Measurements from ENCODE around the gene GTF2H1. TPM values are rescaled to one million over a fixed set of nuclear protein-coding genes. Genes with fewer than 3 reads are reported as not detected.

Gene GTF2H1
- total and polyA plus RNA-seq, 9 of the 15 experiments (the other 6 are each of a cell fraction or from before 2014, with no cell fraction given): 56.9 to 126 (median 92.1) TPM

DNA sequence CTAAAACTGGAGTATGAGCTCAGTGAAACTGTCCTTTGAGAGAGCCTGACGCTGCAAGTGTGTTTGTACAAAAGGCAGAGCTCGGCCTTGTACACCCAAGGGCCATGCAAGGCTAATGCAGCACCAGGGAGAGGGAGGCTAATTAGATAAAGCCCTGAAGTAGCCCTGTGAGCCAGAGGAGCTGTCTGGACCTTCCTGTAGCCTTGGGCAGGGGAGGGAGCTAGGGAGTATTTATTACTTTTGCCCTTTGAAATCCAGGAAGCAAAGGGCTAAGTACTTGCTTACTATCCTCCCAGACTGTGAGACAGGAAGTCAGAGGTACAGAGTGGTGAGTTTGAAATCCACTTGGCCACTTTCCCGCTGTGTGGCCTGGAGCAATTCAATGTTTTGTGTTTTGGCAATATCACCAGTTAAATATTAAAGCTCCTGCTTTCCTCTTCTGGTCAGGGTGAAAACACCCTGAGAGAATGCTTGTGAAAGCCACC lies 61.8 kb downstream of the GTF2H1 start (continued):
- TF ChIP-seq, protein P1, sequence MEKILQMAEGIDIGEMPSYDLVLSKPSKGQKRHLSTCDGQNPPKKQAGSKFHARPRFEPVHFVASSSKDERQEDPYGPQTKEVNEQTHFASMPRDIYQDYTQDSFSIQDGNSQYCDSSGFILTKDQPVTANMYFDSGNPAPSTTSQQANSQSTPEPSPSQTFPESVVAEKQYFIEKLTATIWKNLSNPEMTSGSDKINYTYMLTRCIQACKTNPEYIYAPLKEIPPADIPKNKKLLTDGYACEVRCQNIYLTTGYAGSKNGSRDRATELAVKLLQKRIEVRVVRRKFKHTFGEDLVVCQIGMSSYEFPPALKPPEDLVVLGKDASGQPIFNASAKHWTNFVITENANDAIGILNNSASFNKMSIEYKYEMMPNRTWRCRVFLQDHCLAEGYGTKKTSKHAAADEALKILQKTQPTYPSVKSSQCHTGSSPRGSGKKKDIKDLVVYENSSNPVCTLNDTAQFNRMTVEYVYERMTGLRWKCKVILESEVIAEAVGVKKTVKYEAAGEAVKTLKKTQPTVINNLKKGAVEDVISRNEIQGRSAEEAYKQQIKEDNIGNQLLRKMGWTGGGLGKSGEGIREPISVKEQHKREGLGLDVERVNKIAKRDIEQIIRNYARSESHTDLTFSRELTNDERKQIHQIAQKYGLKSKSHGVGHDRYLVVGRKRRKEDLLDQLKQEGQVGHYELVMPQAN (IDR thresholded peaks at IDR 0.05; ENCODE audit: borderline replicate concordance): no peak
- peak; percentile 44; the same call in 1 of the 2 replicates for TF ChIP-seq GABPB1 (CRISPR knock-in tag; IDR thresholded peaks at IDR 0.05)
- no peak for TF ChIP-seq MAFG (tag; conservative IDR thresholded peaks at IDR 0.05)
- no peak for TF ChIP-seq TFAP4 (CRISPR knock-in tag; IDR thresholded peaks at IDR 0.05; ENCODE audit: borderline replicate concordance)
- no peak for TF ChIP-seq YBX1 (IDR thresholded peaks at IDR 0.05)
- TF ChIP-seq JUND (IDR thresholded peaks at IDR 0.05; ENCODE audit: borderline replicate concordance, low read depth, low read length): no peak
- TF ChIP-seq JUND (tag; IDR thresholded peaks at IDR 0.05; ENCODE audit: borderline replicate concordance, low read depth, low read length): no peak
- TF ChIP-seq CHD1 (IDR thresholded peaks at IDR 0.05; ENCODE audit: low read length): no peak
- no peak for TF ChIP-seq DPF2 (IDR thresholded peaks at IDR 0.05)
- TF ChIP-seq EP300 (IDR thresholded peaks at IDR 0.05; ENCODE audit: low read length): no peak
- TF ChIP-seq ZHX1 (conservative IDR thresholded peaks at IDR 0.05; ENCODE audit: low read length): no peak
- TF ChIP-seq ZNF766 (CRISPR knock-in tag; conservative IDR thresholded peaks at IDR 0.05): peak; percentile 63; the same call in 1 of the 2 replicates
- TF ChIP-seq LCOR (CRISPR knock-in tag; IDR thresholded peaks at IDR 0.05): no peak
- TF ChIP-seq FOXJ3 (CRISPR knock-in tag; IDR thresholded peaks at IDR 0.05): no peak
- TF ChIP-seq HDAC8 (tag; IDR thresholded peaks at IDR 0.05): no peak
- no peak for TF ChIP-seq ELF2 (CRISPR knock-in tag; IDR thresholded peaks at IDR 0.05)
- TF ChIP-seq, protein P2, sequence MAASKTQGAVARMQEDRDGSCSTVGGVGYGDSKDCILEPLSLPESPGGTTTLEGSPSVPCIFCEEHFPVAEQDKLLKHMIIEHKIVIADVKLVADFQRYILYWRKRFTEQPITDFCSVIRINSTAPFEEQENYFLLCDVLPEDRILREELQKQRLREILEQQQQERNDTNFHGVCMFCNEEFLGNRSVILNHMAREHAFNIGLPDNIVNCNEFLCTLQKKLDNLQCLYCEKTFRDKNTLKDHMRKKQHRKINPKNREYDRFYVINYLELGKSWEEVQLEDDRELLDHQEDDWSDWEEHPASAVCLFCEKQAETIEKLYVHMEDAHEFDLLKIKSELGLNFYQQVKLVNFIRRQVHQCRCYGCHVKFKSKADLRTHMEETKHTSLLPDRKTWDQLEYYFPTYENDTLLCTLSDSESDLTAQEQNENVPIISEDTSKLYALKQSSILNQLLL (CRISPR knock-in tag; IDR thresholded peaks at IDR 0.05; ENCODE audit: borderline replicate concordance): no peak
- TF ChIP-seq SMAD3 (CRISPR knock-in tag; conservative IDR thresholded peaks at IDR 0.05): 0 out of 2 replicates have a peak, but pooled peaks have one; percentile 12
- TF ChIP-seq HEY1 (CRISPR knock-in tag; IDR thresholded peaks at IDR 0.05; ENCODE audit: borderline replicate concordance): no peak
- TF ChIP-seq NFATC3 (IDR thresholded peaks at IDR 0.05): no peak

Measured in K562 (cell line).